Choroid plexus epithelial cell (primary cell): Measurements from ENCODE around the gene POU2F2.
A peak's percentile ranks its signal among the peaks of the same experiment; 100 is the strongest.

Experiments used
- DNase-seq: peaks from one replicate; pipeline ENCODE4 v3.0.0-alpha.2; 2010; ENCODE audit warnings: low read depth
- H3K4me3 ChIP-seq: 2 replicates; pipeline ENCODE4 v1.5.1; 2011; ENCODE audit warnings: low read depth, mild to moderate bottlenecking, control low read depth, low read length, moderate library complexity
- CTCF ChIP-seq: conservative IDR thresholded peaks from 2 replicates; pipeline ENCODE4 v1.5.1; 2011; ENCODE audit warnings: low read depth, mild to moderate bottlenecking, control low read depth, inconsistent platforms, low read length, moderate library complexity

Gene POU2F2

GRCh38 chr19:42083537-42083936 lies 48.7 kb downstream of the POU2F2 start:
- no peak overlapping the region for H3K4me3 ChIP-seq
- no peak for TF ChIP-seq CTCF
- no peak for DNase-seq

- TF ChIP-seq CTCF = peak; percentile 81
- no peak overlapping the region for H3K4me3 ChIP-seq
- DNase-seq = peak; percentile 82
Observed at GRCh38 chr19:42081584-42082203, 50.6 kb downstream of the POU2F2 start.

GRCh38 chr19:42080764-42081375 lies 51.4 kb downstream of the POU2F2 start:
- no peak for TF ChIP-seq CTCF
- H3K4me3 ChIP-seq = no peak overlapping the region
- no peak for DNase-seq

GRCh38 chr19:42079886-42080763 lies 52.1 kb downstream of the POU2F2 start:
- H3K4me3 ChIP-seq = no peak overlapping the region
- no peak for TF ChIP-seq CTCF
- DNase-seq = no peak

- no peak for TF ChIP-seq CTCF
- no peak for DNase-seq
- no peak overlapping the region for H3K4me3 ChIP-seq
Observed at GRCh38 chr19:42079276-42079669, 53.0 kb downstream of the POU2F2 start.

- H3K4me3 ChIP-seq = no peak overlapping the region
- no peak for TF ChIP-seq CTCF
Observed at GRCh38 chr19:42078538-42079275, 53.5 kb downstream of the POU2F2 start.

More at GRCh38 chr19:42078538-42079275, 53.5 kb downstream of the POU2F2 start:
- no peak for DNase-seq
